Esophagus squamous epithelium (tissue), 4 donors: ENCODE results near the gene ETS2.

Experiments used
- POLR2A ChIP-seq, 4 donors: fragments of 450-650 bp; IDR thresholded peaks; one replicate each; pipeline ENCODE4 v1.6.1; 2017; ENCODE audit warnings: antibody characterized with exemption in 4 of 4, mild to moderate bottlenecking in 4 of 4, moderate library complexity in 3 of 4
- TF ChIP-seq, protein P1 (sequence below), 6 experiments: fragments of 450-650 bp in 4 of 6; fragments of 200-600 bp in 2 of 6; sonication (generic) in 2 of 6; IDR thresholded peaks; one replicate each; pipeline ENCODE4 v1.5.1; 2016 to 2019; ENCODE audit warnings: antibody characterized with exemption in 6 of 6, mild to moderate bottlenecking in 4 of 6, moderate library complexity in 4 of 6

DNA sequence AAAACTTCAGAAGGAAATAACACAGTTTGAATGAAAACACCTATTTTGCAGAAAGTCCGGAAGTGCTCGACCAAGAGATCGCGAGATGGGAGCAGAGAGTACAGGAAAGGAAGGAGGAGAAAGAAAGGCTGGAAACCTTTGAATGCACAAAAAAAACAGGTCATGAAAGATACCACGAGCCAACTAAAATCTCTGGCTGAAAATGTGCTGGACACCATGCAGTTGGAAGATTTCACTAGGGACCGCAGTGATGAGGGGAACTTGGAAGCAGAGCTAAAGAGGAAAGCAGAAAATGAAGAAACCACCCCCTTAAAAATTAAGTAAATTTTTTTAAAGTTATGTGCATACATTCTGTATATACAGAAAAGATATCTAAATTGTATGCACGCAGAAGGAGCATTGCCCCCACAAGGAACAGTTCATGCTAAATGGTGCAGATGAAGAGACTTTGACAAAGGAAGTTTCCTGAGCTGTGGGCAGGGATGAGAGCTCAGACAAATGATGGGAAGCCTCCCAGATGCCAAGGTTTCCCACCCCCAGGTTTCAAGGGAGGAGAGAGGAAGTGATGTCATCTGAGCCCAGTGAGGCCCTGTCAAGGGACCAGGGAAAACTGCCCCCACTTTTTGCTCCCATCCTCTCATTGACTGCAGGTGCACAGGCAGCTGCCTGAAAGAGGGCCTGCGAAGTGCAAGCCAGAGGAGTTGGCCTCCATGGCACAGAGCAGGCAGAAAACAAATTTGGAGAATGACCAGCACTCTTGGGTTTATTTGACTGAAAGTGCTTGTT lies 52.5 kb downstream of the ETS2 start:
- TF ChIP-seq POLR2A (IDR thresholded peaks at IDR 0.05) = no peak
- TF ChIP-seq, protein P1, sequence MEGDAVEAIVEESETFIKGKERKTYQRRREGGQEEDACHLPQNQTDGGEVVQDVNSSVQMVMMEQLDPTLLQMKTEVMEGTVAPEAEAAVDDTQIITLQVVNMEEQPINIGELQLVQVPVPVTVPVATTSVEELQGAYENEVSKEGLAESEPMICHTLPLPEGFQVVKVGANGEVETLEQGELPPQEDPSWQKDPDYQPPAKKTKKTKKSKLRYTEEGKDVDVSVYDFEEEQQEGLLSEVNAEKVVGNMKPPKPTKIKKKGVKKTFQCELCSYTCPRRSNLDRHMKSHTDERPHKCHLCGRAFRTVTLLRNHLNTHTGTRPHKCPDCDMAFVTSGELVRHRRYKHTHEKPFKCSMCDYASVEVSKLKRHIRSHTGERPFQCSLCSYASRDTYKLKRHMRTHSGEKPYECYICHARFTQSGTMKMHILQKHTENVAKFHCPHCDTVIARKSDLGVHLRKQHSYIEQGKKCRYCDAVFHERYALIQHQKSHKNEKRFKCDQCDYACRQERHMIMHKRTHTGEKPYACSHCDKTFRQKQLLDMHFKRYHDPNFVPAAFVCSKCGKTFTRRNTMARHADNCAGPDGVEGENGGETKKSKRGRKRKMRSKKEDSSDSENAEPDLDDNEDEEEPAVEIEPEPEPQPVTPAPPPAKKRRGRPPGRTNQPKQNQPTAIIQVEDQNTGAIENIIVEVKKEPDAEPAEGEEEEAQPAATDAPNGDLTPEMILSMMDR (IDR thresholded peaks at IDR 0.05) = no peak
